Endothelial cell of umbilical vein (primary cell): ENCODE results near the gene PTPRD. TPM values are rescaled to one million over a fixed set of nuclear protein-coding genes. Genes with fewer than 3 reads are reported as not detected.
A peak's percentile ranks its signal among the peaks of the same experiment; 100 is the strongest.

Experiments used
- BruUV-seq: library from RNA; stranded (reverse); fragments of 400-500 nt; replicated peaks from 2 replicates; lab custom pipeline; 2021; lab: Mats Ljungman, UMichigan
- CTCF ChIA-PET: fragments of 300-600, 350-600 bp; sonication (Branson Sonifier 250); formaldehyde crosslinking; loops from one replicate; lab custom pipeline; 2021; ENCODE audit warnings: antibody characterized with exemption, inconsistent platforms; lab: Charles Lee
- POLR2A ChIA-PET: fragments of 300-600, 350-600 bp; sonication (Branson Sonifier 250); formaldehyde crosslinking; loops from one replicate; lab custom pipeline; 2021; ENCODE audit warnings: antibody characterized with exemption, inconsistent platforms; lab: Charles Lee
- DNase-seq: peaks from one replicate; pipeline ENCODE4 v3.0.0-alpha.2; 2011; ENCODE audit warnings: low read depth, low spot score
- FAIRE-seq: peaks from 2 replicates; lab custom pipeline; 2011; peaks lifted over from hg19 to GRCh38; lab: Jason Lieb, UNC
- H2AFZ ChIP-seq: 2 replicates; pipeline ENCODE4 v1.6.0; 2012; ENCODE audit warnings: low read depth, low read length, control low read depth, inconsistent platforms
- H3K27ac ChIP-seq: 2 replicates; pipeline ENCODE4 v1.5.1; 2011; ENCODE audit warnings: low read depth, mild to moderate bottlenecking, control low read depth, low read length, moderate library complexity; ENCODE audit not compliant: insufficient read depth
- H3K27me3 ChIP-seq, 2 experiments: 2 replicates each; pipeline versions ENCODE4 v1.6.0 to v1.6.1; 2011; ENCODE audit warnings: low read length in 2 of 2, mixed read lengths in 1 of 2; ENCODE audit not compliant: control insufficient read depth in 2 of 2, insufficient read depth in 2 of 2
- H3K36me3 ChIP-seq, 2 experiments: 2 replicates in 1 of 2; 3 replicates in 1 of 2; pipeline ENCODE4 v1.5.1; 2011; ENCODE audit warnings: low read length in 2 of 2, mild to moderate bottlenecking in 1 of 2, moderate library complexity in 1 of 2; ENCODE audit not compliant: control insufficient read depth in 2 of 2, insufficient read depth in 2 of 2; ENCODE audit errors: extremely low read depth in 1 of 2
- H3K4me1 ChIP-seq: 3 replicates; pipeline ENCODE4 v1.5.1; 2011; ENCODE audit warnings: mild to moderate bottlenecking, low read length; ENCODE audit not compliant: control insufficient read depth, insufficient read depth; ENCODE audit errors: extremely low read depth
- H3K4me2 ChIP-seq: 2 replicates; pipeline ENCODE4 v1.6.1; 2011; ENCODE audit warnings: low read length, control low read depth, mixed read lengths; ENCODE audit not compliant: insufficient read depth
- H3K4me3 ChIP-seq, 3 experiments: fragments of 200-600 bp in 1 of 3; sonication (generic), shearing (Covaris generic) in 1 of 3; replicated peaks in 1 of 3; 2 replicates each; pipeline ENCODE4 v1.5.1; 2011 to 2016; ENCODE audit warnings: control low read depth in 3 of 3, low read length in 3 of 3, mild to moderate bottlenecking in 2 of 3, inconsistent platforms in 1 of 3, low read depth in 1 of 3, moderate library complexity in 1 of 3; ENCODE audit not compliant: insufficient read depth in 1 of 3
- H3K79me2 ChIP-seq: 2 replicates; pipeline ENCODE4 v1.6.0; 2012; ENCODE audit warnings: low read length, inconsistent platforms; ENCODE audit not compliant: control insufficient read depth, insufficient read depth
- H3K9ac ChIP-seq: replicated peaks from 2 replicates; pipeline ENCODE3; 2011; ENCODE audit warnings: low read length, control low read depth; ENCODE audit not compliant: insufficient read depth; ENCODE audit errors: extremely low read depth
- H3K9me1 ChIP-seq: replicated peaks from 3 replicates; pipeline ENCODE4 v1.6.0; 2011; ENCODE audit warnings: mild to moderate bottlenecking, low read length; ENCODE audit not compliant: control insufficient read depth, insufficient read depth; ENCODE audit errors: extremely low read depth
- H3K9me3 ChIP-seq: replicated peaks from 2 replicates; pipeline ENCODE4 v1.5.1; 2012; ENCODE audit warnings: low read length, inconsistent platforms; ENCODE audit not compliant: control insufficient read depth, insufficient read depth
- H4K20me1 ChIP-seq: replicated peaks from 2 replicates; pipeline ENCODE3; 2011; ENCODE audit warnings: mild to moderate bottlenecking, low read length; ENCODE audit not compliant: control insufficient read depth, insufficient read depth; ENCODE audit errors: extremely low read depth
- CTCF ChIP-seq, 2 donors: IDR thresholded peaks; 1 replicate in 1 of 2; 2 replicates in 1 of 2; pipeline ENCODE4 v1.5.1; 2011; ENCODE audit warnings: low read length in 2 of 2, mild to moderate bottlenecking in 2 of 2, moderate library complexity in 2 of 2, control low read depth in 1 of 2, inconsistent platforms in 1 of 2, low read depth in 1 of 2; ENCODE audit not compliant: insufficient read depth in 1 of 2; ENCODE audit errors: extremely low read depth in 1 of 2
- EZH2 ChIP-seq: IDR thresholded peaks from 2 replicates; pipeline ENCODE4 v1.6.1; 2012; ENCODE audit warnings: borderline replicate concordance, low read depth, mild to moderate bottlenecking, moderate library complexity, low read length, inconsistent platforms; ENCODE audit not compliant: severe bottlenecking
- FOS ChIP-seq: IDR thresholded peaks from 2 replicates; pipeline ENCODE4 v1.6.1; 2011; ENCODE audit warnings: mild to moderate bottlenecking, low read length, moderate library complexity, borderline replicate concordance; ENCODE audit not compliant: insufficient read depth
- GATA2 ChIP-seq: IDR thresholded peaks from 2 replicates; pipeline ENCODE4 v1.7.0; 2011; ENCODE audit warnings: low read depth, mild to moderate bottlenecking, moderate library complexity, mixed read lengths, low read length; ENCODE audit not compliant: insufficient read length, insufficient read depth
- JUN ChIP-seq: IDR thresholded peaks from 2 replicates; pipeline ENCODE4 v1.6.1; 2011; ENCODE audit warnings: borderline replicate concordance, low read depth; ENCODE audit not compliant: insufficient read length, insufficient read depth
- MAX ChIP-seq: IDR thresholded peaks from 2 replicates; pipeline ENCODE4 v1.6.1; 2011; ENCODE audit not compliant: insufficient read depth, insufficient read length
- MYC ChIP-seq: IDR thresholded peaks from one replicate; pipeline ENCODE4 v1.6.1; 2011; ENCODE audit warnings: mild to moderate bottlenecking, low read depth, low read length
- POLR2A ChIP-seq: IDR thresholded peaks from 2 replicates; pipeline ENCODE4 v1.6.1; 2012; ENCODE audit warnings: low read depth, mild to moderate bottlenecking, control low read depth, low read length
- POLR2AphosphoS5 ChIP-seq: IDR thresholded peaks from 2 replicates; pipeline ENCODE4 v1.6.1; 2012; ENCODE audit warnings: low read depth, mild to moderate bottlenecking, control low read depth, low read length, moderate library complexity; ENCODE audit not compliant: insufficient read depth
- dilution Hi-C: fragments of 300-500 bp; cut with MboI; formaldehyde crosslinking; loops from one replicate; pipeline ENCODE4 v1.15.0; 2019; ENCODE audit warnings: low sequenced_read_pairs; ENCODE audit not compliant: extremely low pct_ligation_motif_present
- intact Hi-C: fragments of 100-400 bp; cut with micrococcal nuclease; formaldehyde crosslinking; loops from one replicate; pipeline ENCODE4 v1.10.0; 2022
- polyA plus RNA-seq, 4 experiments: library from polyadenylated mRNA; depleted of rRNA in 3 of 4; stranded (reverse) in 3 of 4; unstranded in 1 of 4; fragments of >200 nt; gene quantifications; 2 replicates each; pipeline versions ENCODE4 v1.2.1 to v1.2.3, GENCODE V29; 2011 to 2012; ENCODE audit warnings: missing spikeins in 1 of 4
- total RNA-seq: library from RNA; stranded (reverse); gene quantifications from 2 replicates; pipeline ENCODE4 v1.2.3, GENCODE V29; 2021

The PTPRD gene
- total and polyA plus RNA-seq, 2 donors (not counting 3 experiments of a cell fraction or from before 2014, with no cell fraction given) = 5.5 to 5.7 TPM

GRCh38 chr9:9924376-9924775 lies 688.4 kb downstream of the PTPRD start:
- dilution Hi-C loops (no loop called here), intact Hi-C loops (no loop called here)
- no peaks in the 10 kb centered on the region for H3K79me2 ChIP-seq
- peak overlapping the region; percentile 36 for H3K4me2 ChIP-seq
- H3K9me1 ChIP-seq = no peaks in the 10 kb centered on the region
- TF ChIP-seq MYC (no peak), CTCF (IDR thresholded peaks at IDR 0.05; ENCODE audit: extremely low read depth in 1 of 2, insufficient read depth in 1 of 2, low read depth in 1 of 2, low read length in 2 of 2) (no peak), POLR2A (no peak), JUN (no peak), GATA2 (no peak), FOS (no peak), POLR2AphosphoS5 (no peak), MAX (no peak), EZH2 (no peak)
- H3K36me3 ChIP-seq = no peaks in the 10 kb centered on the region
- H3K27ac ChIP-seq = no peak overlapping the region
- H2AFZ ChIP-seq = no peak overlapping the region
- no peak overlapping the region for H3K9ac ChIP-seq
- no TSS peak for BruUV-seq
- FAIRE-seq = no peak
- no peak for DNase-seq
- no peaks in the 10 kb centered on the region for H3K9me3 ChIP-seq
- no peaks in the 10 kb centered on the region for H3K27me3 ChIP-seq
- POLR2A ChIA-PET = no interaction called here
- H3K4me3 ChIP-seq = peak overlapping the region in 1 of 3 experiments; percentile 23
- no peaks in the 10 kb centered on the region for H3K4me1 ChIP-seq
- CTCF ChIA-PET = interaction anchor here (1.3 to 7.9 kb wide), 3 partner anchors 9 to 19 kb away, joined by 3 to 73 read pairs (median 5); no protein-coding TSS in a partner anchor
- no peaks in the 10 kb centered on the region for H4K20me1 ChIP-seq
